Mesendoderm (in vitro differentiated cells): ENCODE data around the gene TPPP. TPM values are rescaled to one million over a fixed set of nuclear protein-coding genes. Genes with fewer than 3 reads are reported as not detected.
"Not testable (repeated sequence)": the region's sequence is repeated elsewhere in the genome, so short reads cannot be mapped to it uniquely, and the experiment has no call there.

Source experiments
- DNase-seq: peaks from one replicate; pipeline ENCODE4 v3.0.0; 2013
- H2AK5ac ChIP-seq: 2 replicates; pipeline ENCODE4 v1.6.1; 2013; ENCODE audit warnings: low read length, inconsistent platforms
- H2BK120ac ChIP-seq: 2 replicates; pipeline ENCODE4 v1.6.1; 2013; ENCODE audit warnings: low read depth, mild to moderate bottlenecking, low read length, moderate library complexity, mixed read lengths
- H2BK15ac ChIP-seq: replicated peaks from 2 replicates; pipeline ENCODE4 v1.6.1; 2013; ENCODE audit warnings: low read depth, mild to moderate bottlenecking, moderate library complexity
- H2BK5ac ChIP-seq: 2 replicates; pipeline ENCODE4 v1.6.1; 2013; ENCODE audit warnings: low read length, inconsistent platforms
- H3K18ac ChIP-seq: 2 replicates; pipeline ENCODE4 v1.6.1; 2013; ENCODE audit warnings: mild to moderate bottlenecking, low read length, mixed read lengths
- H3K23ac ChIP-seq: one replicate; pipeline ENCODE4 v1.6.1; 2013; ENCODE audit warnings: low read length
- H3K27ac ChIP-seq: 2 replicates; pipeline ENCODE4 v1.5.1; 2013; ENCODE audit warnings: low read depth, mild to moderate bottlenecking, inconsistent platforms, low read length, moderate library complexity
- H3K27me3 ChIP-seq: 2 replicates; pipeline ENCODE4 v1.6.1; 2013; ENCODE audit warnings: low read length, control low read depth, mild to moderate bottlenecking, inconsistent platforms; ENCODE audit not compliant: insufficient read depth, poor library complexity
- H3K36me3 ChIP-seq: 2 replicates; pipeline ENCODE4 v1.6.1; 2013; ENCODE audit warnings: low read length, inconsistent platforms; ENCODE audit not compliant: control insufficient read depth, insufficient read depth
- H3K4ac ChIP-seq: one replicate; pipeline ENCODE4 v1.6.1; 2013; ENCODE audit warnings: low read depth, mild to moderate bottlenecking, low read length, moderate library complexity
- H3K4me1 ChIP-seq: 2 replicates; pipeline ENCODE4 v1.6.1; 2013; ENCODE audit warnings: low read depth, low read length, inconsistent platforms; ENCODE audit not compliant: control insufficient read depth
- H3K4me2 ChIP-seq: 2 replicates; pipeline ENCODE4 v1.6.1; 2013; ENCODE audit warnings: low read length
- H3K4me3 ChIP-seq: 2 replicates; pipeline ENCODE4 v1.5.1; 2013; ENCODE audit warnings: mild to moderate bottlenecking, low read length
- H3K56ac ChIP-seq: one replicate; pipeline ENCODE4 v1.6.1; 2013; ENCODE audit warnings: low read length
- H3K79me1 ChIP-seq: 2 replicates; pipeline ENCODE4 v1.6.1; 2013; ENCODE audit warnings: low read length, inconsistent platforms
- H3K79me2 ChIP-seq: 2 replicates; pipeline ENCODE4 v1.6.1; 2013; ENCODE audit warnings: mild to moderate bottlenecking, low read length; ENCODE audit not compliant: control insufficient read depth, insufficient read depth
- H3K9ac ChIP-seq: 2 replicates; pipeline ENCODE4 v1.6.1; 2013; ENCODE audit warnings: low read length, inconsistent platforms
- H4K5ac ChIP-seq: one replicate; pipeline ENCODE4 v1.6.1; 2013; ENCODE audit warnings: low read length
- H4K8ac ChIP-seq: one replicate; pipeline ENCODE4 v1.6.1; 2013; ENCODE audit warnings: low read depth, mild to moderate bottlenecking, control low read depth, low read length, moderate library complexity
- WGBS: extraction: QIAGEN DNeasy Blood & Tissue Kit; methylation state at CpG from one replicate; pipeline ENCODE4 v1.1.7; 2013; ENCODE audit warnings: low lambda C conversion rate, missing lambda C conversion rate; ENCODE audit not compliant: insufficient coverage; ENCODE audit errors: extremely low coverage; 5-methylcytosine and 5-hydroxymethylcytosine counted together
- polyA plus RNA-seq, 2 experiments: library from polyadenylated mRNA; stranded (reverse); fragments of 200-250 nt; gene quantifications; one replicate each; pipeline ENCODE4 v1.2.3, GENCODE V29; 2013

The TPPP gene
- 0.06 TPM for polyA plus RNA-seq (2013, experiment 1 of 2)
- polyA plus RNA-seq (2013, experiment 2 of 2): 0.06 TPM

- not testable (repeated sequence) for H2BK120ac ChIP-seq, H3K9ac ChIP-seq, H3K56ac ChIP-seq, H3K4ac ChIP-seq, H4K8ac ChIP-seq, H2BK5ac ChIP-seq, H3K23ac ChIP-seq, H4K5ac ChIP-seq, H3K27ac ChIP-seq, H3K79me2 ChIP-seq, H3K36me3 ChIP-seq, H3K79me1 ChIP-seq, H3K4me3 ChIP-seq, H3K4me1 ChIP-seq, H3K4me2 ChIP-seq, H2BK15ac ChIP-seq, H2AK5ac ChIP-seq, H3K27me3 ChIP-seq
- no CpG with 5 or more reads among the region's 109 CpGs for WGBS
- peak within 1 kb of the TSS; percentile 39 for H3K18ac ChIP-seq
- peak; percentile 46 for DNase-seq
Measured at GRCh38 chr5:693271-694041, at the start of gene TPPP. TSS of gene TPPP (minus strand) at chr5:693352. CDS start at chr5:678060, 15,292 bp downstream.

GRCh38 chr5:742276-742675, 49.1 kb upstream of the TPPP start:
- not testable (repeated sequence) for H3K4me1 ChIP-seq, H3K27ac ChIP-seq, H3K4me2 ChIP-seq, H3K79me2 ChIP-seq, DNase-seq, H3K23ac ChIP-seq, H3K27me3 ChIP-seq, H4K8ac ChIP-seq, H3K56ac ChIP-seq, H3K36me3 ChIP-seq, H3K9ac ChIP-seq, H3K79me1 ChIP-seq, H4K5ac ChIP-seq, H3K4me3 ChIP-seq, H2BK5ac ChIP-seq, H2AK5ac ChIP-seq, H3K18ac ChIP-seq, H2BK15ac ChIP-seq, H2BK120ac ChIP-seq, H3K4ac ChIP-seq
- WGBS: no CpG with 5 or more reads among the region's 6 CpGs

DNA sequence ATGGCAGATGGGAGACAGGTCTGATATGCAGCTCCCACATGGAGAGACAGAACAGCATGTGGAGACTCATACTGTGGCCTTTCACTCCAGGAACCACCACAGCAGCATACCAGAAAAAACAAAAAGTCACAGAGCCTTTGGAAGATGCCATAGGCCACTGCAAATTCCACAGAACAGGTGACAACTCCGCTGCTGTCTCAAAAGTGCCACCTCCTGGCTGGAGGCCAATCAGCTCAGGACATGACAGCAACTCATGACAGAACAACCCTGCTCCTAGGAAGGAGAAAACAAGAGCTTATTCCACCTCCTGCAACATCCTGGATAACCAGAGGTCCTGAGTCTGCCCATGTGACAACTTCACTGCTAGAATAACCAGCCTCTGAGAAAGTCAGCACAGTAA, 41.0 kb upstream of the TPPP start:
- H4K8ac ChIP-seq, H3K27ac ChIP-seq, H3K9ac ChIP-seq, H3K56ac ChIP-seq, H2BK15ac ChIP-seq, H3K4me3 ChIP-seq, H3K4ac ChIP-seq, H3K4me1 ChIP-seq, H2BK5ac ChIP-seq, H3K79me2 ChIP-seq, H3K79me1 ChIP-seq, H3K23ac ChIP-seq, DNase-seq, H3K18ac ChIP-seq, H2BK120ac ChIP-seq, H2AK5ac ChIP-seq, H3K4me2 ChIP-seq, H3K27me3 ChIP-seq, H3K36me3 ChIP-seq, H4K5ac ChIP-seq: not testable (repeated sequence)
- no CpG with 5 or more reads among the region's 1 CpG for WGBS

GRCh38 chr5:732754-733454, 39.8 kb upstream of the TPPP start:
- not testable (repeated sequence) for H3K4ac ChIP-seq, H3K4me3 ChIP-seq, H4K5ac ChIP-seq, H2BK120ac ChIP-seq, H3K27me3 ChIP-seq, H3K18ac ChIP-seq, H2BK15ac ChIP-seq, H3K9ac ChIP-seq, H4K8ac ChIP-seq, H3K4me2 ChIP-seq, H3K36me3 ChIP-seq, H3K56ac ChIP-seq, H3K27ac ChIP-seq, H2BK5ac ChIP-seq, H3K79me1 ChIP-seq, H3K4me1 ChIP-seq, H3K23ac ChIP-seq, H2AK5ac ChIP-seq, H3K79me2 ChIP-seq, DNase-seq
- WGBS: no CpG with 5 or more reads among the region's 10 CpGs

GRCh38 chr5:729225-729624, 36.1 kb upstream of the TPPP start:
- WGBS: no CpG with 5 or more reads among the region's 7 CpGs

More at GRCh38 chr5:729225-729624, 36.1 kb upstream of the TPPP start:
- not testable (repeated sequence) for H3K18ac ChIP-seq, H3K79me1 ChIP-seq, H2BK15ac ChIP-seq, H3K4me1 ChIP-seq, H3K79me2 ChIP-seq, H3K56ac ChIP-seq, H4K5ac ChIP-seq, H3K4ac ChIP-seq, H3K27ac ChIP-seq, H3K27me3 ChIP-seq, H3K4me3 ChIP-seq, H4K8ac ChIP-seq, H2BK120ac ChIP-seq, H3K23ac ChIP-seq, H3K36me3 ChIP-seq, H2AK5ac ChIP-seq, H3K9ac ChIP-seq, H2BK5ac ChIP-seq, H3K4me2 ChIP-seq, DNase-seq
